ENCODE results near the gene RNASEH1. TPM values are rescaled to one million over a fixed set of nuclear protein-coding genes. Genes with fewer than 3 reads are reported as not detected.

The RNASEH1 gene
- total and polyA plus RNA-seq, 9 donors: 10.3 to 23.9 (median 16.8) TPM

DNA sequence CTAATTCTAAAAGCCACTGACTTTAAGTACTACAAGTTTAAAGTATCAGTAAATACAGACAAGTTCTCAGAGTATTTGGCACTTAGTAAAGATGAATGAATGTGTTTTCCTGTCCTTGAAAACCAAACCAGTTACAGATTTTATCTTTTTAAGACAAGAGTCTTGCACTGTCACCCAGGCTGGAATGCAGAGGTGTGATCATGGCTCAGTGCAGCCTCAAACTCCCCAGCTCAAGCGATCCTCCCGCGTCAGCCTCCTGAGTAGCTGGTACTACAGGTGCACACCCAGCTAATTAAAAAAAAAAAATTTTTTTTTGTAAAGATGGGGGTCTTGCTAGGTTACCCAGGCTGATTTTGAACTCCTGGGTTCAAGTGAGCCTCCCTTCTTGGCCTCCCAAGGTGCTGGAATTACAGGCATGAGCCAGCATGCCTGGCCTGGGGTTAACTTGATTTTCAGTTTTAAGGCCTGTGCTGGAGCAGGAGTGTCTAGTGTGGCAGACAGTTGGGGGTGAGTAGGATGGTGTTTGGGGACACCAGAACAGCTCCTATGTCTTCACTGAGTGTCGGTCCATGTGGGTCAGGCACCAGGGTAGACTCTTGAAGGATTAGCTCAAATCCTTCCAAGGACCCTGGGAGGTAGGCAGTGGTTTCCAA lies 26.6 kb upstream of the RNASEH1 start:
- intact Hi-C loops (cut with DNase I): loop anchor here in 1 of 4 donors (5.0 kb wide), 1 partner anchor 63 kb away; no protein-coding TSS in a partner anchor
- Histone ChIP-seq H3K4me3 (no peak overlapping the region), H3K9me3 (no peaks in the 10 kb centered on the region), H3K4me1 (ENCODE audit: insufficient read depth) (peaks cover 30% of the 10 kb centered on the region), H3K27me3 (no peaks in the 10 kb centered on the region), H3K36me3 (no peaks in the 10 kb centered on the region), H3K27ac (peak overlapping the region; percentile 14 to 71)
- TF ChIP-seq, protein P1, sequence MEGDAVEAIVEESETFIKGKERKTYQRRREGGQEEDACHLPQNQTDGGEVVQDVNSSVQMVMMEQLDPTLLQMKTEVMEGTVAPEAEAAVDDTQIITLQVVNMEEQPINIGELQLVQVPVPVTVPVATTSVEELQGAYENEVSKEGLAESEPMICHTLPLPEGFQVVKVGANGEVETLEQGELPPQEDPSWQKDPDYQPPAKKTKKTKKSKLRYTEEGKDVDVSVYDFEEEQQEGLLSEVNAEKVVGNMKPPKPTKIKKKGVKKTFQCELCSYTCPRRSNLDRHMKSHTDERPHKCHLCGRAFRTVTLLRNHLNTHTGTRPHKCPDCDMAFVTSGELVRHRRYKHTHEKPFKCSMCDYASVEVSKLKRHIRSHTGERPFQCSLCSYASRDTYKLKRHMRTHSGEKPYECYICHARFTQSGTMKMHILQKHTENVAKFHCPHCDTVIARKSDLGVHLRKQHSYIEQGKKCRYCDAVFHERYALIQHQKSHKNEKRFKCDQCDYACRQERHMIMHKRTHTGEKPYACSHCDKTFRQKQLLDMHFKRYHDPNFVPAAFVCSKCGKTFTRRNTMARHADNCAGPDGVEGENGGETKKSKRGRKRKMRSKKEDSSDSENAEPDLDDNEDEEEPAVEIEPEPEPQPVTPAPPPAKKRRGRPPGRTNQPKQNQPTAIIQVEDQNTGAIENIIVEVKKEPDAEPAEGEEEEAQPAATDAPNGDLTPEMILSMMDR (IDR thresholded peaks at IDR 0.05): no peak
- peak in 1 of 5 donors; percentile 15 for DNase-seq
- WGBS, 3 donors: 37 to 66% (median 44%) methylated on average over 4 of the region's 4 CpGs

DNA sequence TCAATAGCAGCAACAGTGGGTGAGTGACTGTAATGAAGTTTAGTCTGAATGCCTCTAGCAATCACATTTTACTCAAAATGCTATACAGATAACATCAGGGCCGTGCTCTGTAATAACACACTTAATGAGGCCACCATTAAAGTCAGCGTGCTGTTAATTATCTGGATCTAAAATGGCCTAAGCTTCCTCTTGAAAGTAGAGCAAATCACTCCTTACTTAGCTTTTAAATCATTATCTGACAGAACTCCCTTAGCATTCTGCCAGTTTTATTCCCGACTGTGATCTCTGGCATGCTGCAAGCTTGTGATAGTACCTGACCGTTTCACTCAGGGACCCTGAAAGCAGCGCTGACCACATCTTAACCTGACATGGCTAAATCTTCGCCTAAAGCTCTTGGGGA lies 25.9 kb upstream of the RNASEH1 start:
- Histone ChIP-seq H3K4me3 (no peak overlapping the region), H3K27me3 (no peaks in the 10 kb centered on the region), H3K4me1 (ENCODE audit: insufficient read depth) (peaks cover 28% of the 10 kb centered on the region), H3K27ac (peak overlapping the region in 1 of 2 donors; percentile 71), H3K9me3 (no peaks in the 10 kb centered on the region), H3K36me3 (no peaks in the 10 kb centered on the region)
- TF ChIP-seq EP300 (IDR thresholded peaks at IDR 0.05) (no peak), POLR2A (IDR thresholded peaks at IDR 0.05) (no peak)
- TF ChIP-seq, protein P1 (IDR thresholded peaks at IDR 0.05): no peak
- DNase-seq: no peak
- 47 to 58% (median 49%) methylated on average over 6 of the region's 6 CpGs for WGBS, 3 donors
- intact Hi-C loops (cut with DNase I): no loop called here

DNA sequence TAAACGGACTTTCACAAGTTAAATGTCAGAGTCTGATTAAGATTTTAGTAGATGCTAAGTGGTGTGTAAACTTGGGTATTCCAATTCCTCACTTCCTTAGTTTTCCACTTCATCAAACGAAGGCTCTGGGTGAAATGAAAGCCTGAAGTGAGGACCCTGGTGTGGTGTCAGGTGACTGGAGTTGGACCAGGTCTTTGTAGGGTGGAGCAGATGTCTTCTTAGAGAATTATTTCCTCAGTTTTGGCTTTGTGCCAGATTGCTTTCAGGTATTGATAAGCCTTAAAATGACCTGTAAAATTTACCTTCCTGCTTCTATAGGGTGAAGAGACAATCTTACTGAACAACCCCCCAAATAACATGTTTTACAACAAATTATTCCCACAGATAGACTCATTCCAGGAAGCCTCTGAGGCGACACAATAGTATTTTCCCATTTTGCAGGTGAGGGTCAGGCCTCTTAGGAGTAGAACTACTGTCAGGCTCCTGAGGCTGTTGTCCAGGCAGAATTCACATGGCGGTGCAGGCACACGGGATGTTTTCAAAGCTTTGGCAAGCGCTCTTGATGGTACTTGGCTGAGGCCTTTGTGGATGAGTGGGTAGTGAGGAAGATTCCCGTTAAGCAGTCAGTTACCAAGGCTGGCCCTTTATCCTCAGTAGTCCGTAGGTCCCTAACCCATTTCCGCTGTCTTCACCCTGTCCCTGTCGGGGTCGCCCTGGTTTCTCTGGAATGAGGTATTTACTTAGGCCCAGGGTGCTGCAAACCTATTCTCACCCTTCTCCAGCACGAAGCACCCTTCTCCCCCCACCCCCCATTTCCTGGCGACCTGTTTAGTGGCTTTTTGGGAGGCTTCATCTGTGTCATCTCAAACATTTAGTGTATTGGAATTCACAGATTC lies 23.5 kb upstream of the RNASEH1 start:
- no peak for DNase-seq
- H3K27ac ChIP-seq: no peak overlapping the region
- no peak overlapping the region for H3K4me3 ChIP-seq
- no peaks in the 10 kb centered on the region for H3K27me3 ChIP-seq
- intact Hi-C loops (cut with DNase I): no loop called here
- H3K9me3 ChIP-seq: no peaks in the 10 kb centered on the region
- H3K4me1 ChIP-seq (ENCODE audit: insufficient read depth): peaks cover 16% of the 10 kb centered on the region
- no peaks in the 10 kb centered on the region for H3K36me3 ChIP-seq
- TF ChIP-seq EP300 (IDR thresholded peaks at IDR 0.05) (no peak), POLR2A (IDR thresholded peaks at IDR 0.05) (no peak)
- TF ChIP-seq, protein P1 (IDR thresholded peaks at IDR 0.05): no peak
- WGBS, 3 donors: 72 to 80% (median 76%) methylated on average over 13 of the region's 13 CpGs

DNA sequence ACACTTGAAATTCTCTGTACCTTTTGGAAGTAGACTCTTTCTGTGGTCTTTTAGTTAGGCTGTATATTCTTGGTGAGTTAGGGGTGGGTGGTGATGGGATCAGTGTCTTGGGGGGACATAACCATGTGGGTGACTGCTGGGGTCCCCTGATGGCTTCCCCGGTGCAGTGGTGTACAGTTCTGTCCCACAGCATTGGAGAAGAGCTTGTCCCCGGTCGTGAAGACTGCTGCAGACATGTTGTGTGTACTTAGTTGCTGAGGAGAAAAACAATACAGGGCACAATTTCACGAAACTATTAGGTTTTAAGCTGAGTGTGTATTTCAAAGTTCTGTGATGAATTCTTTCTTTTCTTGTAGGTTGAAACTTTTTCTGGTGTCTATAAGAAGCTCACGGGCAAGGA lies 22.3 kb upstream of the RNASEH1 start:
- H3K9me3 ChIP-seq: no peaks in the 10 kb centered on the region
- H3K36me3 ChIP-seq: no peaks in the 10 kb centered on the region
- no peak for DNase-seq
- 23 to 65% (median 35%) methylated on average over 5 of the region's 5 CpGs for WGBS, 3 donors
- H3K4me3 ChIP-seq: no peak overlapping the region
- no peak for TF ChIP-seq EP300 (IDR thresholded peaks at IDR 0.05)
- TF ChIP-seq, protein P1 (IDR thresholded peaks at IDR 0.05): no peak
- TF ChIP-seq POLR2A (IDR thresholded peaks at IDR 0.05): no peak
- intact Hi-C loops (cut with DNase I): no loop called here
- peaks cover 14% of the 10 kb centered on the region for H3K4me1 ChIP-seq (ENCODE audit: insufficient read depth)
- no peaks in the 10 kb centered on the region for H3K27me3 ChIP-seq
- no peak overlapping the region for H3K27ac ChIP-seq

Measured in ovary (tissue), 9 donors.